ENCODE measurements around the gene CBFA2T2. TPM values are rescaled to one million over a fixed set of nuclear protein-coding genes. Genes with fewer than 3 reads are reported as not detected.
A peak's percentile ranks its signal among the peaks of the same experiment; 100 is the strongest.

Gene CBFA2T2
- total and polyA plus RNA-seq, 10 of the 15 experiments (the other 5 are each of a cell fraction or from before 2014, with no cell fraction given) = 0.61 to 8.6 (median 5.5) TPM

GRCh38 chr20:33554914-33555420, 65.1 kb downstream of the CBFA2T2 start (continued):
- no peak for TF ChIP-seq YBX1 (IDR thresholded peaks at IDR 0.05)
- TF ChIP-seq E2F8 (IDR thresholded peaks at IDR 0.05; ENCODE audit: low read depth, partially characterized antibody) = no peak
- no peak for TF ChIP-seq KAT2A (conservative IDR thresholded peaks at IDR 0.05; ENCODE audit: control insufficient read depth, low read depth, low read length)
- no peak for TF ChIP-seq ZZZ3 (IDR thresholded peaks at IDR 0.05; ENCODE audit: control insufficient read depth, insufficient read length, low read depth)
- no peak for TF ChIP-seq MAX (IDR thresholded peaks at IDR 0.05; ENCODE audit: low read depth, low read length)
- TF ChIP-seq RAD21 (IDR thresholded peaks at IDR 0.05; ENCODE audit: insufficient read depth, low read depth, low read length) = no peak
- TF ChIP-seq USF2 (IDR thresholded peaks at IDR 0.05; ENCODE audit: borderline replicate concordance, low read depth, low read length) = no peak; the same call in 1 of the 2 replicates
- no peak for TF ChIP-seq EED (IDR thresholded peaks at IDR 0.05; ENCODE audit: low read depth)
- no peak for TF ChIP-seq RCOR1 (conservative IDR thresholded peaks at IDR 0.05; ENCODE audit: low read depth, low read length)
- TF ChIP-seq, protein P1, sequence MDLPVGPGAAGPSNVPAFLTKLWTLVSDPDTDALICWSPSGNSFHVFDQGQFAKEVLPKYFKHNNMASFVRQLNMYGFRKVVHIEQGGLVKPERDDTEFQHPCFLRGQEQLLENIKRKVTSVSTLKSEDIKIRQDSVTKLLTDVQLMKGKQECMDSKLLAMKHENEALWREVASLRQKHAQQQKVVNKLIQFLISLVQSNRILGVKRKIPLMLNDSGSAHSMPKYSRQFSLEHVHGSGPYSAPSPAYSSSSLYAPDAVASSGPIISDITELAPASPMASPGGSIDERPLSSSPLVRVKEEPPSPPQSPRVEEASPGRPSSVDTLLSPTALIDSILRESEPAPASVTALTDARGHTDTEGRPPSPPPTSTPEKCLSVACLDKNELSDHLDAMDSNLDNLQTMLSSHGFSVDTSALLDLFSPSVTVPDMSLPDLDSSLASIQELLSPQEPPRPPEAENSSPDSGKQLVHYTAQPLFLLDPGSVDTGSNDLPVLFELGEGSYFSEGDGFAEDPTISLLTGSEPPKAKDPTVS (IDR thresholded peaks at IDR 0.05; ENCODE audit: low read depth, low read length) = no peak
- TF ChIP-seq MXI1 (IDR thresholded peaks at IDR 0.05; ENCODE audit: low read depth, low read length) = 0 out of 2 replicates have a peak, but pooled peaks have one; percentile 64
- TF ChIP-seq, protein P2, sequence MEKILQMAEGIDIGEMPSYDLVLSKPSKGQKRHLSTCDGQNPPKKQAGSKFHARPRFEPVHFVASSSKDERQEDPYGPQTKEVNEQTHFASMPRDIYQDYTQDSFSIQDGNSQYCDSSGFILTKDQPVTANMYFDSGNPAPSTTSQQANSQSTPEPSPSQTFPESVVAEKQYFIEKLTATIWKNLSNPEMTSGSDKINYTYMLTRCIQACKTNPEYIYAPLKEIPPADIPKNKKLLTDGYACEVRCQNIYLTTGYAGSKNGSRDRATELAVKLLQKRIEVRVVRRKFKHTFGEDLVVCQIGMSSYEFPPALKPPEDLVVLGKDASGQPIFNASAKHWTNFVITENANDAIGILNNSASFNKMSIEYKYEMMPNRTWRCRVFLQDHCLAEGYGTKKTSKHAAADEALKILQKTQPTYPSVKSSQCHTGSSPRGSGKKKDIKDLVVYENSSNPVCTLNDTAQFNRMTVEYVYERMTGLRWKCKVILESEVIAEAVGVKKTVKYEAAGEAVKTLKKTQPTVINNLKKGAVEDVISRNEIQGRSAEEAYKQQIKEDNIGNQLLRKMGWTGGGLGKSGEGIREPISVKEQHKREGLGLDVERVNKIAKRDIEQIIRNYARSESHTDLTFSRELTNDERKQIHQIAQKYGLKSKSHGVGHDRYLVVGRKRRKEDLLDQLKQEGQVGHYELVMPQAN (conservative IDR thresholded peaks at IDR 0.05) = no peak
- TF ChIP-seq RELB (IDR thresholded peaks at IDR 0.05; ENCODE audit: low read depth) = peak; percentile 84
- no peak for TF ChIP-seq IKZF2 (IDR thresholded peaks at IDR 0.05)
- no peak for TF ChIP-seq FOXK2 (IDR thresholded peaks at IDR 0.05)
- TF ChIP-seq POLR2AphosphoS2 (IDR thresholded peaks at IDR 0.05; ENCODE audit: low read depth, low read length) = no peak
- TF ChIP-seq ETV6 (conservative IDR thresholded peaks at IDR 0.05 in 1 of 2, IDR thresholded peaks at IDR 0.05 in 1 of 2; ENCODE audit: borderline replicate concordance in 1 of 2, low read depth in 1 of 2) = no peak
- no peak for TF ChIP-seq FOS (IDR thresholded peaks at IDR 0.05; ENCODE audit: borderline replicate concordance, extremely low read depth, insufficient read length)
- peak; percentile 53 to 96; a peak in 3 of 4 replicates for TF ChIP-seq SRF (IDR thresholded peaks at IDR 0.05; ENCODE audit: low read depth in 2 of 2, low read length in 2 of 2)
- TF ChIP-seq BCL11A (IDR thresholded peaks at IDR 0.05; ENCODE audit: low read depth, low read length) = no peak
